Measurements from ENCODE around the gene UST.

DNA sequence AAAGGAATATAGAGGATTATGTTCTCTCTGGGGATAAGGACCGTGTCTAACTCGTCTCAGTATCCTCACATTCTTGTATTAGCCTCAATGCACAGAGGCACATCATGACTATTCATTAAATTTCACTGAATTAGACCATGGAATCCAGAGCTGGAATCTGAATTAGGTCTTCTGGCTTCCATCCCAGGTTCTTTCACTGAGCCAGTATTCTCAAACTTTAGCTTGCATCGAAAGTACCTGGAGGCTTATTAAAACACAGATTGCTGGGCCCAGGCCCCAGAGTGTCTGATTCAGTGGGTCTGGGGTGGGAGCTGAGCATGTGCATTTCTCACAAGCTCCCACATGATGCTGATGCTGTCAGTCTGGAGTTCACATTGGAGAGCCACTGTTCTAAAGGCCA, 142.0 kb downstream of the UST start:
- TF ChIP-seq CTCF (optimal IDR thresholded peaks at IDR 0.05 in 1 of 3, IDR thresholded peaks at IDR 0.05 in 1 of 3, conservative IDR thresholded peaks at IDR 0.05 in 1 of 3; ENCODE audit: extremely low read depth in 1 of 3, insufficient read depth in 2 of 3, low read length in 3 of 3) (no peak), EZH2 (IDR thresholded peaks at IDR 0.05; ENCODE audit: low read length) (no peak)
